Posterior vena cava (tissue), 2 donors: ENCODE results near the gene AVEN. TPM values are rescaled to one million over a fixed set of nuclear protein-coding genes. Genes with fewer than 3 reads are reported as not detected.

Experiments
- DNase-seq: peaks from one replicate; pipeline ENCODE4 v3.0.0-alpha.2; 2020; ENCODE audit warnings: low spot score
- intact Hi-C, 2 donors: fragments of 100-400 bp; cut with DNase I; formaldehyde crosslinking; loops; one replicate each; pipeline versions ENCODE4 v1.14.1 to v1.14.2; 2022 to 2023
- total RNA-seq, 2 donors: library from RNA; stranded (reverse); fragmentation: NEBNext Ultra II Directional; extraction: Animal tissue kit (Norgen Biotek cat#: 25700); gene quantifications; one replicate each; pipeline ENCODE4 v1.2.1, GENCODE V29; 2021
- donor health status: DM: yes; HTN: yes; CAD: no.
- donor health status: DM: yes; HTN: yes; CAD: no.

Gene AVEN
- total RNA-seq, 2 donors from 2014 or later, result 20.5 to 30.9 TPM

- no peak for DNase-seq
- intact Hi-C loops, result no loop called here
Observed at GRCh38 chr15:33955945-33956344, 83.1 kb downstream of the AVEN start.

GRCh38 chr15:33946152-33946551, 92.9 kb downstream of the AVEN start:
- DNase-seq, result no peak
- intact Hi-C loops, result no loop called here

DNA sequence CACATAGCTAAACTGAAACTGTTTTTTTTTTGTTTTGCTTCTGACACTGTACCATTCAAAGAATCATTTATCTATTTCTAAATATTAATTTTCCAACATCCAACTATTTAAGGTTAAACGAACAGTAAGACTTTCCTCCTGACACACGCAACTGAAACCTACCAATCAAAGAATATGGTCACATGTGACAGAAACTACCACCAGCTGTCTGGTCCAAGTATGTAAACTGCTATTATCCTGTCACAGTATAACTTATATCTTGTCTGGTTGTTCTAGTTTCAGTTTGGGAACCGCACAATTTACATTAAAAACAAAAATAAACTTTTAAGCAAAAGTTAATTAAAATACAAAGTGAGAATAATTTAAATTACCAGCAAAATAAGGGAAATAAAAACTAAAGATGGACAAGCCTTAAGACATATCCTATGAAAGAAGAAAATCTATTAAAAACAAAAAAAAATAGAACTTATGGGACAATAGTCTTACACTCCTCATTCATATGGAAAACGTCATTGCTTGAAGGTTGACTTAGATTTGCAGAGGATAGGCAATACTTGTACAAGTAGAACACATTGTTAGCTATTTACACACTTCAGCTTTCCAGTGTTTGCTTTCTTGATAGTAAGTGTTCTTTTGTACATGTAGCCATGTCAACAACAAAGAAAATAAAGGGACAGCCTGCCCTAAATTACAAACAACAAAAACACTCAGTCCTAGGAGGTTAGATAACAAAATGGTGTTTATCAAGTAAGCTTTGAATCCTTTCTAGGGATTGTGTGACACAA, 97.5 kb downstream of the AVEN start:
- intact Hi-C loops, result no loop called here
- DNase-seq, result no peak

DNA sequence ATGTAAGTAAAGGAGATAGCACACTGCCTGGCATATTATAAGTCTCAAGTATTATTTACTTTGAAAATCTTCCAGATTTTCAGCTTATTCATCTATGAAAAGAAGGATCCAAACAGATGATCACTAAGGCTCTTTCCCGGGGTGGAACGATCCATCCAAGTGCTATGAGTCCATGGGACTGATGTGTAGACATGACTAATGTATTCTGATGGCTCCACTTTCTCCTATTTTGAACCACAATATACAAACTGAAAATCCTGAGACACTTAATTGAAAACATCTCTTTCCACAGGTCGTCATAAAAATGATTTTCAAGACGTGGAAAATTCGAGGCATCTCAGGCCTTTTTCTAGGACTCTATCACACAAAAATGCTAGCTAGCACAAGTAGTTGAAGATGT, 104.1 kb downstream of the AVEN start:
- intact Hi-C loops, result no loop called here
- DNase-seq, result no peak

DNA sequence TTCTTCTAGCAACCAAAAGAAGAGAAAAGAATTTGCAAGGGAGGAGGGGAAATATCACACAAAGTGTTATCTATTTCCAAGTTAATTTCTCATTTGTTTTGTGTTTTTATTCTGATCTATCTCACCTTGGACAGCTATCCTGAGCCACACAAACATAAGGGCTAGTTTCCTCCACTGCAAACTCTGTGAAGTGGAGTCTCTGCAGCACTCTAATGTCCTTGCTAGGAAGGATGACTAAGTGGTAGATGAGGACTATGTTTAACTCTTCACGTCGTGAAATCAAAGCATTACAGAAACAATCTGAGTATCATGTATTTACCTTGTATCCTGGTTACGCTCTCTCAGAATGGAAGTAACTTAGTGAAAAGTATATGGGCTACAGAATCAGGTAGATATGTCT, 104.6 kb downstream of the AVEN start:
- DNase-seq, result no peak
- intact Hi-C loops, result no loop called here

DNA sequence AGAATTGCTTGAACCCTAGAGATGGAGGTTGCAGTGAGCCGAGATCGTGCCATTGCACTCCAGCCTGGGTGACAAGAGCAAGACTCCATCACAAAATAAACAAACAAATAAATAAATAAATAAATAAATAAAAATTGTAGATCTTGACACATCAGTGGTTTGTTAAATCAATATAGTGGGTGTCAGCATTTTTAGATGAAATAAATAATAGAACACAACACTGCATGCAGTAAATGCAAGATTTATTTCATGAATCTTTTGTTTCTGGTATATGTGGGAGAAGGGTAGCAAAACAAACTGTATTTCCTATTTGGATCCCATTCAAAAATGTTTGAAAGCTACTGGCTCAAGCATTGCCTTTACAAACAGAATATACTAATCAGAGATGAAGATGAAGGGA, 106.3 kb downstream of the AVEN start:
- intact Hi-C loops, result no loop called here
- DNase-seq, result no peak

DNA sequence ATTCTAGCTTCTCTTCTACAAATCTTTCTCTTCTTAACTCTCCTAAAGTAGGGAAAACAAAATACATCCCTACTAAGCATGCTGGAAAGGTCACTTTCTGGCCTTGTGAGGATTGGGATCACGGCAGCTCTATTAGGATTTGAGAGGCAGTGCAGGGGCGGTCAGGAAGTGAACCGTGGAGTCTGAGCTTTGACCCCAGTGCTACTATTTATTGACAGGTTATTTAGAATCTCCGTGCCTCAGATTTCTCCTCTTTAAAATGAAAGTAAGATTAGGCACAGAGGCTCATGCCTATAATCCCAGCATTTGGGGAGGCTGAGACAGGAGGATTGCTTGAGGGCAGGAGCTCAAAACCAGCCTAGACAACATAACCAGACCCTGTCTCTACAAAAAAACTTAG, 112.7 kb downstream of the AVEN start:
- intact Hi-C loops, result no loop called here
- DNase-seq, result no peak

DNA sequence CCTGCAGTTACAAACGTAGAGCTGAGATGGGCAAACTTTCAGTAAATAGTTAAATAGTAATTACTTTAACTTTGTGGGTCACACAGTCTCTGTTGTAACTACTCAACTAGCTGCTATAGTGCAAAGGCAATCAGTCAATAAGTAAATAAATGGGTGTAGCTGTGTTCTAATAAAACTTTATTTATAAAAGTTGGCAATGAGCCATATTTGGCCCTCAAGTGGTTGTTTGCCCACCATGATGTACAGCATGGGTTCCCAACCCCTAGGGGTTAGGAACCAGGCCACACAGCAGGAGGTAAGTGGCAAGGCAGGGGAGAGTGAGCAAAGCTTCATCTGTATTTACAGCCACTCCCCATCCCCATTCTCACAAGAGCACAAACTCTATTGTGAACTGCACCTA, 115.6 kb downstream of the AVEN start:
- intact Hi-C loops, result no loop called here
- no peak for DNase-seq

- intact Hi-C loops, result loop anchor here in 1 of 2 donors (2.0 kb wide), 1 partner anchor 63 kb away; no protein-coding TSS in a partner anchor
Observed at GRCh38 chr15:33915571-33916407, 123.2 kb downstream of the AVEN start.

DNA sequence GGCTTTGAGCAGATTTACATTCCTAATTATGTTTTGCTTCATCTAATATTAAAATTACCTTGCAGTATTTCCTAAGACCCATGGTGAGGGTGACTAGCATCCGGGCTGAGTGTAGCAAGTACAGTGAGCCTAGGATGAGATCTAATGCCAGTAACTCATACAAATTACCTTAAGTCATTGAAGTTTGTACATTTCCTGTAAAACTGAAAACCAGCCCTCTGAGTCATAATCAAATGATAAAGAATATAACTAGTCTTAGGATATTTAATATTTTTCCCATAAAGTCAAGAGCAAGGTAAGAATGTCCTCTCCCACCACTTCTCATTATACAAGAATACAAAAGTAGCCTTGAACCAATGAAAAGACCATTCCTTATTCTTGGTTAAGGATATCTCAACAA, 125.5 kb downstream of the AVEN start:
- intact Hi-C loops, result no loop called here
- DNase-seq, result no peak

More at GRCh38 chr15:33915571-33916407, 123.2 kb downstream of the AVEN start:
- no peak for DNase-seq

DNA sequence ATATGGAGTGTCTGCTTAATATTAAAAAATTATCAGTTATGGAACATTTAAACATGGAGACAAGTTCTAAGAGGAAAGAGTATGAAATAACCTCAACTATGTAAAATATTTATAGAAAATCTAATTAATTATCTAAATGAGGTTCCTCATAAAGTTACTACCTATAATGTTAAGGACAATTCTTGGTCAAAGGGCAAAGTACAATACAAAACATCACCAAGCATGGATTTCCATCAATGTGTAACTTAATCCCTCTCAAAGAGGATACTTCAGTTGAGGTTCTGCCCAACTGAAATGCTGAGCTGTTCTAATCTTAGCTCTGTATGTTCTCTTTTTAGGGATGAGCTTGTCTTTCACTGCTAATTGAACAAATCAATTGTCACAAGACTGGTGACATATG, 126.7 kb downstream of the AVEN start:
- intact Hi-C loops, result no loop called here
- no peak for DNase-seq

DNA sequence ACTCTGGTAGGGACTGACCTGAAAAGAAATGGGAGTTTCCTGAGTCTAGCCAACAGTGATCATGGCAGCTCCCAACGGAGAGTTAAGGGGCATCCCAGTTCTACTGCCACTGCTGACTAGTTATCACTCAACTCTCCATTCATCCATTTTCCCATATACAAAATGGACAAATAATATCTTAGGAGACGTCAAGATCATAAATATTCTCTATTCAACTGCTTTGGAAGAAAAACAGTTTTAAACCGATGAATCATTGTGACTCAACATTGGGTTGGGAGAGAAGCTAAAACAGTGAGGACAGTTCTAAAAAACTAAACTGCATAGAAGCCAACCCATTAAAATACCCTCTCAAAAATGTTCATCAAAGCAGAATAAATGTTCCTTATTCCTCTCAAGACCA, 128.3 kb downstream of the AVEN start:
- DNase-seq, result no peak
- intact Hi-C loops, result no loop called here

GRCh38 chr15:33908406-33908805, 130.6 kb downstream of the AVEN start:
- no peak for DNase-seq
- intact Hi-C loops, result no loop called here

GRCh38 chr15:33907326-33907725, 131.7 kb downstream of the AVEN start:
- intact Hi-C loops, result no loop called here
- DNase-seq, result no peak

DNA sequence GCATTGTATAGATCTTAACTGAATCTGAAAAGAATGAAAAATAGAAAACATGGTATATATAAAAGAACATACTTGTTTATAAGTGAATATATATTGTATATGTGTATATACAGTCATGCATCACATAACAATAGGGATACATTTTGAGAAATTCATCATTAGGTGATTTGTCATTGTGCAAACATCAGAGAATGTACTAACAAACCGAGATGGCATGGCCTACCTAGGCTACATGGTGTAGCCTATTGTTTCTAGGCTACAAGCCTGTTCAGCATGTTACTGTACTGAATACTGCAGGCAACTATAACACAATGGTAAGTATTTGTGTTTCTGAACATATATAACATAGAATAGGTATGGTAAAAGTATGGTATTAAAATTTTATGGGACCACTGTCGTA, 135.3 kb downstream of the AVEN start:
- DNase-seq, result no peak
- intact Hi-C loops, result no loop called here

GRCh38 chr15:33902043-33902442, 137.0 kb downstream of the AVEN start:
- intact Hi-C loops, result no loop called here
- no peak for DNase-seq

- intact Hi-C loops, result no loop called here
- no peak for DNase-seq
Observed at GRCh38 chr15:33894193-33894592, 144.8 kb downstream of the AVEN start.

- no peak for DNase-seq
- intact Hi-C loops, result no loop called here
Observed at GRCh38 chr15:33888176-33888575, 150.8 kb downstream of the AVEN start.

- no peak for DNase-seq
- intact Hi-C loops, result no loop called here
Observed at GRCh38 chr15:33882921-33883320, 156.1 kb downstream of the AVEN start.

DNA sequence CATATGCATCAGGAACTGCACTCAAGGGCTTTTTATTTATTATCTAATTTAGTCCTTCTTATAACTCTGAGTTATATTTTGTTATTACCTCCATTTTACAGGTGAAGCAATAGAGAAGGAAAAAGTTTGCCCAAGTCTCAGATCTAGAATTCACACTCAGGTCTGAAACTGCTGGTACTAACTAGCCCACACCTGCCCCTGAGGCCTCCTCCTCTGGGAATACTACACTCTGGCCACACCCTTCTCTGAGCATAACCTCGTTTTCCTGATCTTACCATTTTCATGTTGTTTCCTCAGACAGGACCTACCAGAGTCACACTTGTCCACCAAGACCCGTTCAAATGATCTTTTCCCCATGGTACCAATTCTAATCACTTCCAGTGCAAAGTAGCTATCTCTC, 164.8 kb downstream of the AVEN start:
- intact Hi-C loops, result no loop called here
- DNase-seq, result no peak
